Liver (tissue), 9 donors: ENCODE data around the gene RHBDF2. TPM values are rescaled to one million over a fixed set of nuclear protein-coding genes. Genes with fewer than 3 reads are reported as not detected.

Experiments used
- DNase-seq: peaks from one replicate; pipeline ENCODE4 v3.0.0-alpha.2; 2017; ENCODE audit warnings: low spot score
- H3K27ac ChIP-seq, 2 donors: one replicate each; pipeline ENCODE4 v1.7.0; 2013; ENCODE audit warnings: inconsistent platforms in 2 of 2, low read length in 2 of 2, control low read depth in 1 of 2, low read depth in 1 of 2, mild to moderate bottlenecking in 1 of 2
- H3K27me3 ChIP-seq, 4 donors: one replicate each; pipeline versions ENCODE4 v1.6.1 to v1.7.0; 2013; ENCODE audit warnings: low read length in 3 of 4, inconsistent platforms in 1 of 4, mild to moderate bottlenecking in 1 of 4, moderate library complexity in 1 of 4; ENCODE audit not compliant: control insufficient read depth in 4 of 4, insufficient read depth in 4 of 4
- H3K36me3 ChIP-seq, 4 donors: one replicate each; pipeline versions ENCODE4 v1.6.1 to v1.7.0; 2013; ENCODE audit warnings: low read length in 3 of 4, mild to moderate bottlenecking in 3 of 4, low read depth in 1 of 4, moderate library complexity in 1 of 4; ENCODE audit not compliant: control insufficient read depth in 4 of 4, insufficient read depth in 3 of 4
- H3K4me1 ChIP-seq, 4 donors: one replicate each; pipeline versions ENCODE4 v1.6.1 to v1.7.0; 2013; ENCODE audit warnings: low read length in 3 of 4, mild to moderate bottlenecking in 3 of 4, moderate library complexity in 1 of 4; ENCODE audit not compliant: control insufficient read depth in 4 of 4, insufficient read depth in 4 of 4
- H3K4me3 ChIP-seq, 3 donors: one replicate each; pipeline versions ENCODE4 v1.6.1 to v1.7.0; 2013; ENCODE audit warnings: low read length in 3 of 3, control low read depth in 1 of 3, low read depth in 1 of 3, mild to moderate bottlenecking in 1 of 3
- H3K9ac ChIP-seq, 2 donors: one replicate each; pipeline ENCODE4 v1.7.0; 2013; ENCODE audit warnings: low read length in 2 of 2, mild to moderate bottlenecking in 2 of 2, moderate library complexity in 2 of 2, control low read depth in 1 of 2, low read depth in 1 of 2
- H3K9me3 ChIP-seq, 4 donors: one replicate each; pipeline versions ENCODE4 v1.6.1 to v1.7.0; 2013; ENCODE audit warnings: low read length in 3 of 4; ENCODE audit not compliant: control insufficient read depth in 4 of 4
- ATF3 ChIP-seq: IDR thresholded peaks from 2 replicates; pipeline ENCODE4 v1.6.1; 2016; ENCODE audit warnings: antibody characterized with exemption
- CTCF ChIP-seq: fragments of 150-350 bp; IDR thresholded peaks from 2 replicates; pipeline ENCODE4 v1.5.1; 2017; ENCODE audit warnings: improper control_type of control experiment, low read depth, low read length; ENCODE audit not compliant: missing input control
- FOXA1 ChIP-seq: IDR thresholded peaks from 2 replicates; pipeline ENCODE4 v1.6.1; 2016; ENCODE audit warnings: antibody characterized with exemption
- GABPA ChIP-seq, 2 donors: IDR thresholded peaks in 1 of 2; conservative IDR thresholded peaks in 1 of 2; 2 replicates each; pipeline ENCODE4 v1.6.1; 2016; ENCODE audit warnings: antibody characterized with exemption in 2 of 2, mild to moderate bottlenecking in 1 of 2, moderate library complexity in 1 of 2
- HNF4A ChIP-seq, 2 donors: conservative IDR thresholded peaks; 2 replicates each; pipeline ENCODE4 v1.6.1; 2016; ENCODE audit warnings: antibody characterized with exemption in 2 of 2, mild to moderate bottlenecking in 2 of 2
- HNF4G ChIP-seq: IDR thresholded peaks from 2 replicates; pipeline ENCODE4 v1.6.1; 2016; ENCODE audit warnings: antibody characterized with exemption
- MAX ChIP-seq: IDR thresholded peaks from 2 replicates; pipeline ENCODE4 v1.6.1; 2016; ENCODE audit warnings: antibody characterized with exemption
- NR2F2 ChIP-seq: IDR thresholded peaks from 2 replicates; pipeline ENCODE4 v1.6.1; 2016; ENCODE audit warnings: antibody characterized with exemption
- RAD21 ChIP-seq, 2 donors: IDR thresholded peaks; 2 replicates each; pipeline ENCODE4 v1.6.1; 2016; ENCODE audit warnings: antibody characterized with exemption in 2 of 2, mild to moderate bottlenecking in 2 of 2
- REST ChIP-seq: IDR thresholded peaks from 2 replicates; pipeline ENCODE4 v1.6.1; 2016; ENCODE audit warnings: antibody characterized with exemption, mild to moderate bottlenecking
- TAF1 ChIP-seq: conservative IDR thresholded peaks from 2 replicates; pipeline ENCODE4 v1.6.1; 2016; ENCODE audit warnings: antibody characterized with exemption, mild to moderate bottlenecking
- YY1 ChIP-seq: IDR thresholded peaks from 2 replicates; pipeline ENCODE4 v1.6.1; 2016; ENCODE audit warnings: antibody characterized with exemption, mild to moderate bottlenecking
- ZBTB33 ChIP-seq: IDR thresholded peaks from 2 replicates; pipeline ENCODE4 v1.6.1; 2016; ENCODE audit warnings: antibody characterized with exemption
- WGBS: extraction: QIAGEN DNeasy Blood & Tissue Kit; methylation state at CpG from one replicate; pipeline ENCODE4 v1.1.7; 2013; 5-methylcytosine and 5-hydroxymethylcytosine counted together
- polyA plus RNA-seq, 2 donors: library from polyadenylated mRNA; stranded (reverse) in 1 of 2; unstranded in 1 of 2; fragments of 200-250 nt in 1 of 2; fragments of >200 nt in 1 of 2; fragmentation: Nextera tagmentation in 1 of 2; extraction: Ambion mirVana in 1 of 2; gene quantifications; one replicate each; pipeline versions ENCODE4 v1.2.1 to v1.2.3, GENCODE V29; 2013 to 2015
- total RNA-seq, 2 donors: library from RNA; depleted of rRNA; stranded (reverse); fragments of >200 nt; gene quantifications; one replicate each; pipeline ENCODE4 v1.2.3, GENCODE V29; 2014
- donor health status: healthy.
- donor health status: healthy.
- donor health status: healthy.
- donor health status: healthy.
- donor health status: healthy.

Gene RHBDF2
- total and polyA plus RNA-seq, 4 donors, result 2.9 to 6.7 (median 4.6) TPM

- 94% methylated on average over 35 of the region's 35 CpGs for WGBS
- DNase-seq, result no peak
These were observed 29.5 kb downstream of the RHBDF2 start for GRCh38 chr17:76471498-76472257.

GRCh38 chr17:76469991-76470739, 31.1 kb downstream of the RHBDF2 start:
- Histone ChIP-seq H3K4me3 (no peak overlapping the region), H3K27me3 (no peaks in the 10 kb centered on the region), H3K9ac (no peak overlapping the region), H3K27ac (no peak overlapping the region), H3K4me1 (peaks cover 0 to 4% (median 0%) of the 10 kb centered on the region in 4 donors), H3K36me3 (peaks cover 0 to 26% (median 6%) of the 10 kb centered on the region in 4 donors), H3K9me3 (no peaks in the 10 kb centered on the region)
- no peak for DNase-seq
- TF ChIP-seq CTCF (no peak), FOXA1 (no peak), NR2F2 (no peak), REST (no peak), GABPA (IDR thresholded peaks at IDR 0.05 in 1 of 2, conservative IDR thresholded peaks at IDR 0.05 in 1 of 2) (no peak), ATF3 (no peak), MAX (no peak), HNF4A (conservative IDR thresholded peaks at IDR 0.05) (no peak), ZBTB33 (no peak), YY1 (no peak), TAF1 (no peak), RAD21 (IDR thresholded peaks at IDR 0.05) (no peak)
- WGBS, result 92% methylated on average over 13 of the region's 13 CpGs

More at GRCh38 chr17:76471498-76472257, 29.5 kb downstream of the RHBDF2 start:
- no peak overlapping the region for H3K4me3 ChIP-seq
- H3K9me3 ChIP-seq, result no peaks in the 10 kb centered on the region
- TF ChIP-seq RAD21 (IDR thresholded peaks at IDR 0.05) (no peak), HNF4G (no peak), NR2F2 (no peak), FOXA1 (no peak)
- no peak overlapping the region for H3K27ac ChIP-seq
- H3K4me1 ChIP-seq, result no peaks in the 10 kb centered on the region
- no peak overlapping the region for H3K9ac ChIP-seq
- H3K27me3 ChIP-seq, result no peaks in the 10 kb centered on the region
- H3K36me3 ChIP-seq, result peaks cover 0 to 26% (median 6%) of the 10 kb centered on the region in 4 donors
